ENCODE results near the gene KDM5C.
A peak's percentile ranks its signal among the peaks of the same experiment; 100 is the strongest.

The KDM5C gene

DNA sequence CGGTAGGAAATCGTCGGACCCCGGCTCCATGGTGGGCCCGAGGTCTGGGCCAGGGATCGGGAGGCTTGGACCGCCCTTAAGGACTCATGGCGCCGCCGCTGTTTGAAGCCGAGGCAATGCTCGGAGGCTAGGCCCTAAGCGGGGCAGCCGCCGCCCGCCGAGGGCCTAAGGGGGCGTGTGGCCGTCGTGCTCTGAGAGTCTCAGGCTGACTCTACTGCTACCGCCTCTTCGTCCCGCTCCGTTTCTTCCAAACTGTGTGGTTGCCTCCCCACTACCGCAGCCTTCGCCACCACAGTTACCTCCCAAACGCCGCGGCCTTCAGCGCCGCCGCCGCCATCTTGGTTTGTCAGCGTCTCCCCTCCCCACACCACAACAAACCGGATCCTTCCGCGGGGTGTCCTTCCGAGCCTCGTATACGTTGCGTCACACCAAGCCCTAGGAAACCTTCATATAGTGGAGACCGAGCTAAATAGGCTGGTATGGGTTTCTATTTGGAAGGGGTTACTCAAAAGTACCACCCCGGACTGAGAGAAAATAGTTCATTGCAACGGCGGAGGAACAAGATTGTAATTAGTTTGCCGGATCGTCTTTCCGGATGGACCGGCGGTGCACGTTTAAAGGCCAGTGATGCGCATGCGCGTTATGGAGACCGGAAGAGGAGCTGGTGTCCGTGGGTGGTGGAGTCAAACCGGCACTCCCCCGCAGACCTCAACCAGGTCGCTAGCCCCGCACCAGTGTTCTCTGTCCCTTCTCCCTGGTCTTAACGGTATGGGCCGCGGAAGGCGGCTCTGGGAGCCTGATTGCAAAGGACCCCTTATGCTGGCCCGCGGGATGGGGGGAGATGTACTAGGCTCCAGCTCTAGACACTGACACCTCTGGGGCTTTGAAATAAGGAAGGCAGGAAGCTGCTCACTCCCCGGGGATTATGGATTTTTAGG is at the start of gene KDM5C:
Gene KDM5C (minus strand): TSS at position 348 of the 938 bp plus-strand sequence. CDS start 318 bp downstream, at position 30.
- H3K4me1 ChIP-seq (ENCODE audit: insufficient read depth, insufficient read length): peaks cover 8% of the 10 kb centered on the region
- H3K9ac ChIP-seq (ENCODE audit: insufficient read length, low read depth): peak within 1 kb of the TSS; percentile 99
- TF ChIP-seq YY1 (IDR thresholded peaks at IDR 0.05; ENCODE audit: insufficient read depth, insufficient read length): peak; percentile 92
- TF ChIP-seq ZNF274 (IDR thresholded peaks at IDR 0.05; ENCODE audit: low read depth, low read length): no peak
- TF ChIP-seq SUZ12 (IDR thresholded peaks at IDR 0.05; ENCODE audit: extremely low read depth, insufficient read depth, insufficient read length): no peak
- peak within 1 kb of the TSS; percentile 94 for H3K4me3 ChIP-seq (ENCODE audit: insufficient read length, low read depth)
- peaks cover 38% of the 10 kb centered on the region for H3K36me3 ChIP-seq (ENCODE audit: insufficient read depth, insufficient read length, low read length)
- no peaks in the 10 kb centered on the region for H3K9me3 ChIP-seq (ENCODE audit: insufficient read depth, low read length)
- DNase-seq (ENCODE audit: low read depth, low spot score): peak; percentile 88
- no peaks in the 10 kb centered on the region for H3K27me3 ChIP-seq (ENCODE audit: insufficient read depth, insufficient read length)

- Histone ChIP-seq H3K9me3 (ENCODE audit: insufficient read depth, low read length) (no peaks in the 10 kb centered on the region), H3K9ac (ENCODE audit: insufficient read length, low read depth) (no peak overlapping the region), H3K27me3 (ENCODE audit: insufficient read depth, insufficient read length) (no peaks in the 10 kb centered on the region), H3K4me3 (ENCODE audit: insufficient read length, low read depth) (no peak overlapping the region), H3K36me3 (ENCODE audit: insufficient read depth, insufficient read length, low read length) (no peaks in the 10 kb centered on the region), H3K4me1 (ENCODE audit: insufficient read depth, insufficient read length) (no peaks in the 10 kb centered on the region)
- no peak for DNase-seq (ENCODE audit: low read depth, low spot score)
- TF ChIP-seq SUZ12 (IDR thresholded peaks at IDR 0.05; ENCODE audit: extremely low read depth, insufficient read depth, insufficient read length): no peak
- no peak for TF ChIP-seq ZNF274 (IDR thresholded peaks at IDR 0.05; ENCODE audit: low read depth, low read length)
- TF ChIP-seq YY1 (IDR thresholded peaks at IDR 0.05; ENCODE audit: insufficient read depth, insufficient read length): no peak
These were observed 47.9 kb upstream of the KDM5C start for GRCh38 chrX:53272808-53273337.

- Histone ChIP-seq H3K36me3 (ENCODE audit: insufficient read depth, insufficient read length, low read length) (no peaks in the 10 kb centered on the region), H3K4me1 (ENCODE audit: insufficient read depth, insufficient read length) (peaks cover 3% of the 10 kb centered on the region), H3K9me3 (ENCODE audit: insufficient read depth, low read length) (no peaks in the 10 kb centered on the region), H3K9ac (ENCODE audit: insufficient read length, low read depth) (no peak overlapping the region), H3K27me3 (ENCODE audit: insufficient read depth, insufficient read length) (no peaks in the 10 kb centered on the region), H3K4me3 (ENCODE audit: insufficient read length, low read depth) (no peak overlapping the region)
- no peak for DNase-seq (ENCODE audit: low read depth, low spot score)
- no peak for TF ChIP-seq ZNF274 (IDR thresholded peaks at IDR 0.05; ENCODE audit: low read depth, low read length)
These were observed 44.6 kb upstream of the KDM5C start for GRCh38 chrX:53269536-53270107.

- TF ChIP-seq ZNF274 (IDR thresholded peaks at IDR 0.05; ENCODE audit: low read depth, low read length) (no peak), YY1 (IDR thresholded peaks at IDR 0.05; ENCODE audit: insufficient read depth, insufficient read length) (no peak), SUZ12 (IDR thresholded peaks at IDR 0.05; ENCODE audit: extremely low read depth, insufficient read depth, insufficient read length) (no peak)
- no peaks in the 10 kb centered on the region for H3K36me3 ChIP-seq (ENCODE audit: insufficient read depth, insufficient read length, low read length)
- DNase-seq (ENCODE audit: low read depth, low spot score): no peak
- no peaks in the 10 kb centered on the region for H3K9me3 ChIP-seq (ENCODE audit: insufficient read depth, low read length)
- H3K9ac ChIP-seq (ENCODE audit: insufficient read length, low read depth): no peak overlapping the region
- no peaks in the 10 kb centered on the region for H3K27me3 ChIP-seq (ENCODE audit: insufficient read depth, insufficient read length)
- no peak overlapping the region for H3K4me3 ChIP-seq (ENCODE audit: insufficient read length, low read depth)
- peaks cover 3% of the 10 kb centered on the region for H3K4me1 ChIP-seq (ENCODE audit: insufficient read depth, insufficient read length)
These were observed 43.2 kb upstream of the KDM5C start for GRCh38 chrX:53268173-53268572.

DNA sequence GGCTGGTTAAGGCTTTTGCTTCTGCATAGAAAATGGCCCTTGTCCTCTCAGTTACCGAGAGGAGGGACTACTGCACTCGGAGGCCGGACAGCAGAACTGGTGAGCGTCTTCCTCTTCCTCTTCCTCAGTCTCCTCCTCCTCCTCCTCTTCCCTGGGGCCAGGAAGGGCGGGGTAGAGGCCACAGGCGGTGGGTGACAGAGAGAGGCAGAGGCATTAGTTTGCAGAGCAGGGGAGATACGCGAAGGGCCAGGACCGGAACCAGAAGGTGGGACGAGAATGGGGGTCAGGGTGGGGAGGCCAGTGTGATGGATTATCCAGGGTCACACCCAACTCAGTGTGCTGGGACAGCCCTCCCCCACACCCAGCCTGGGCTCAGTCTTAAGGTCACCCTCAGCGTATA is 41.9 kb upstream of the KDM5C start:
- Histone ChIP-seq H3K4me1 (ENCODE audit: insufficient read depth, insufficient read length) (peaks cover 3% of the 10 kb centered on the region), H3K27me3 (ENCODE audit: insufficient read depth, insufficient read length) (no peaks in the 10 kb centered on the region), H3K9ac (ENCODE audit: insufficient read length, low read depth) (no peak overlapping the region), H3K4me3 (ENCODE audit: insufficient read length, low read depth) (no peak overlapping the region), H3K9me3 (ENCODE audit: insufficient read depth, low read length) (no peaks in the 10 kb centered on the region), H3K36me3 (ENCODE audit: insufficient read depth, insufficient read length, low read length) (no peaks in the 10 kb centered on the region)
- TF ChIP-seq ZNF274 (IDR thresholded peaks at IDR 0.05; ENCODE audit: low read depth, low read length): no peak
- no peak for DNase-seq (ENCODE audit: low read depth, low spot score)

DNA sequence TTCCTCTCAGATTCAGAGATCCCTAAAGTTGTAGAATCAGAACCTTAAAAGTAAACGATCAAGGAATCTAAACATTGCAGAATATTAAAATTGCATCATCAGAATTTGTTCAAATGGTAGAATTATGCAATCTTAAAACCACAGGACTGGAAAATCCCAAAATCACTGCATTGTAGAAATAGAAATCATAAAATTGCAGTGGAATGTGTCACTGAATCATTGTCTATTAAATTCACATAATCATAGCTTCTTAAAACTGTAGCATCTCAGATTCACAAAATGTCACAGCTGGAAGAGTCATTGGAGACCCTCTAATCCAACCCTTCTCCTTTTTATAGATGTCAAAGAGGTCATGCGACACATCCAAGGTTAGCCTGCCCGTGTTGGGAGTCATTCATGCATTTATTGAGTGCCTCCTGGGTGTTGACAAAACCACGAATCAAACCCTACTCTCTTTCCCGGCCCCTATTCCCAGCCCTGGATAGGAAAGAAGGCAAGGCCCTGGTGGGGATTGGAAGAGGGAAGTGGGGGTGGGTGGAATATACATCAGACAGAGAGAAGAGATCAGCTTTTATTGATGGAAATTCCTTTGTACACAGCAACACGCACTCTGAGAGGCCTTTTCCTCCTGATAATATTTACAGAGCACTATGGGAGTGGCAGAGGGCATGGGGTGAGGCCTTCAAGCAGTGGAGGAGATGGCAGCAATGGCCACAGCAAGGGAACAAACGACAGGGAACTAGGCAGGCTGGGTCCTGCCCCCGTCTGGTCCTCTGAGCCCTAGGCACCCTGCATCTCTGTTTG is 41.0 kb upstream of the KDM5C start:
- TF ChIP-seq YY1 (IDR thresholded peaks at IDR 0.05; ENCODE audit: insufficient read depth, insufficient read length) (no peak), ZNF274 (IDR thresholded peaks at IDR 0.05; ENCODE audit: low read depth, low read length) (no peak), SUZ12 (IDR thresholded peaks at IDR 0.05; ENCODE audit: extremely low read depth, insufficient read depth, insufficient read length) (no peak)
- H3K27me3 ChIP-seq (ENCODE audit: insufficient read depth, insufficient read length): no peaks in the 10 kb centered on the region
- no peak for DNase-seq (ENCODE audit: low read depth, low spot score)
- no peak overlapping the region for H3K9ac ChIP-seq (ENCODE audit: insufficient read length, low read depth)
- no peaks in the 10 kb centered on the region for H3K9me3 ChIP-seq (ENCODE audit: insufficient read depth, low read length)
- peaks cover 3% of the 10 kb centered on the region for H3K4me1 ChIP-seq (ENCODE audit: insufficient read depth, insufficient read length)
- no peaks in the 10 kb centered on the region for H3K36me3 ChIP-seq (ENCODE audit: insufficient read depth, insufficient read length, low read length)
- H3K4me3 ChIP-seq (ENCODE audit: insufficient read length, low read depth): no peak overlapping the region

Data from NT2/D1 (cell line).